ENCODE results near the gene UBE2Q1.

Gene UBE2Q1

GRCh38 chr1:154599658-154600057 is 41.2 kb upstream of the UBE2Q1 start:
- Histone ChIP-seq H3K36me3 (replicated peaks) (peaks cover 57% of the 10 kb centered on the region), H3K27ac (peak overlapping the region; percentile 13), H3K27me3 (replicated peaks) (no peaks in the 10 kb centered on the region), H3K4me3 (ENCODE audit: low read depth, low read length) (no peak overlapping the region)
- TF ChIP-seq CTCF (IDR thresholded peaks at IDR 0.05; ENCODE audit: low read depth, low read length, missing control alignments), result no peak
- in situ Hi-C loops (cut with HindIII; ENCODE audit: low pct_ligation_motif_present, low sequenced_read_pairs), result no loop called here
- DNase-seq, result no peak

- H3K4me3 ChIP-seq (ENCODE audit: low read depth, low read length), result no peak overlapping the region
- no peak for TF ChIP-seq CTCF (IDR thresholded peaks at IDR 0.05; ENCODE audit: low read depth, low read length, missing control alignments)
- H3K36me3 ChIP-seq (replicated peaks), result peaks cover 63% of the 10 kb centered on the region
- peak overlapping the region; percentile 13 for H3K27ac ChIP-seq
- in situ Hi-C loops (cut with HindIII; ENCODE audit: low pct_ligation_motif_present, low sequenced_read_pairs), result no loop called here
- no peak for DNase-seq
- no peaks in the 10 kb centered on the region for H3K27me3 ChIP-seq (replicated peaks)
Measured at GRCh38 chr1:154598871-154599635, 40.6 kb upstream of the UBE2Q1 start.

- in situ Hi-C loops (cut with HindIII; ENCODE audit: low pct_ligation_motif_present, low sequenced_read_pairs), result no loop called here
- no peak for DNase-seq
- Histone ChIP-seq H3K36me3 (replicated peaks) (peaks cover 72% of the 10 kb centered on the region), H3K27me3 (replicated peaks) (no peaks in the 10 kb centered on the region), H3K27ac (no peak overlapping the region), H3K4me3 (ENCODE audit: low read depth, low read length) (no peak overlapping the region)
- no peak for TF ChIP-seq CTCF (IDR thresholded peaks at IDR 0.05; ENCODE audit: low read depth, low read length, missing control alignments)
Measured at GRCh38 chr1:154595621-154596020, 37.2 kb upstream of the UBE2Q1 start.

- no peak for TF ChIP-seq CTCF (IDR thresholded peaks at IDR 0.05; ENCODE audit: low read depth, low read length, missing control alignments)
- in situ Hi-C loops (cut with HindIII; ENCODE audit: low pct_ligation_motif_present, low sequenced_read_pairs), result no loop called here
- no peaks in the 10 kb centered on the region for H3K27me3 ChIP-seq (replicated peaks)
- peaks cover 77% of the 10 kb centered on the region for H3K36me3 ChIP-seq (replicated peaks)
- no peak overlapping the region for H3K27ac ChIP-seq
- H3K4me3 ChIP-seq (ENCODE audit: low read depth, low read length), result no peak overlapping the region
- DNase-seq, result no peak
Measured at GRCh38 chr1:154594811-154595210, 36.3 kb upstream of the UBE2Q1 start.

GRCh38 chr1:154593390-154593789 is 34.9 kb upstream of the UBE2Q1 start:
- H3K36me3 ChIP-seq (replicated peaks), result peaks cover 87% of the 10 kb centered on the region

More at GRCh38 chr1:154593390-154593789, 34.9 kb upstream of the UBE2Q1 start:
- H3K27ac ChIP-seq, result no peak overlapping the region
- in situ Hi-C loops (cut with HindIII; ENCODE audit: low pct_ligation_motif_present, low sequenced_read_pairs), result no loop called here
- no peaks in the 10 kb centered on the region for H3K27me3 ChIP-seq (replicated peaks)
- no peak overlapping the region for H3K4me3 ChIP-seq (ENCODE audit: low read depth, low read length)
- no peak for DNase-seq
- no peak for TF ChIP-seq CTCF (IDR thresholded peaks at IDR 0.05; ENCODE audit: low read depth, low read length, missing control alignments)

Measured in brain microvascular endothelial cell (primary cell).